ENCODE measurements around the gene PNPLA1. TPM values are rescaled to one million over a fixed set of nuclear protein-coding genes. Genes with fewer than 3 reads are reported as not detected.

PNPLA1 gene
- total RNA-seq, 2 donors from 2014 or later, result 2.0 TPM; not detected in 1

DNA sequence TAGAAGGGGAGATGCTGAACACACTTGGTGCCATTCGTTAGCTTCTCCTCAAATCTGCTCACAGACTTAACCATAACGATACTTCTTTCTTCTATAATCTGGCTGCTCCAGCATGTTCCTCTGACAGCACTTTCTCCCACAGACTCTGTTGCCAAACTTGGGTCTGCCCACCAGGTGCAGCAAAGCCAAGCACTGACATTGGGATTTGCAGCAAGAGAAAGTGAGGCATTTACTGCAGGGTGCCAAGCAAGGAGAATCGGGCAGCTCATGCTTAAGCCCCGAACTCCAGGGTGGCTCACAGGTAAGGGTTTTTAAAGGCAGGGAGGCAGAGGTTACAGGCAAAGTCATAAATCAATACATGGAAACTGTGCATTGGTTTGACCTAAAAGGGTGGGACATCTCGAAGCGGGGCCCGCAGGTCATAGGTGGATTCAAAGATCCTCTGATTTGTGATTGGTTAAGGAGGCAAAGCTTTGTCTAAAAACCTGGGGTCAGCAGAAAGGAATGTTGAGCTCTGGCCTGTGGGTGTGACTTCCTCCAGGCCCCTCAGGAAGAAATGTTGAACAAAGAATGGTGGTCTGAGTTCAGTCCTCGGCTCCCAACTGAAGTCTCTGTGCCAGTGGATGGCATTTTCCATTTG, 25.1 kb upstream of the PNPLA1 start:
- Histone ChIP-seq H3K9me3 (no peaks in the 10 kb centered on the region), H3K27me3 (replicated peaks; ENCODE audit: insufficient read depth) (no peaks in the 10 kb centered on the region), H3K4me3 (no peak overlapping the region), H3K27ac (no peak overlapping the region), H3K36me3 (no peaks in the 10 kb centered on the region), H3K4me1 (replicated peaks) (no peaks in the 10 kb centered on the region)
- TF ChIP-seq, protein P1, sequence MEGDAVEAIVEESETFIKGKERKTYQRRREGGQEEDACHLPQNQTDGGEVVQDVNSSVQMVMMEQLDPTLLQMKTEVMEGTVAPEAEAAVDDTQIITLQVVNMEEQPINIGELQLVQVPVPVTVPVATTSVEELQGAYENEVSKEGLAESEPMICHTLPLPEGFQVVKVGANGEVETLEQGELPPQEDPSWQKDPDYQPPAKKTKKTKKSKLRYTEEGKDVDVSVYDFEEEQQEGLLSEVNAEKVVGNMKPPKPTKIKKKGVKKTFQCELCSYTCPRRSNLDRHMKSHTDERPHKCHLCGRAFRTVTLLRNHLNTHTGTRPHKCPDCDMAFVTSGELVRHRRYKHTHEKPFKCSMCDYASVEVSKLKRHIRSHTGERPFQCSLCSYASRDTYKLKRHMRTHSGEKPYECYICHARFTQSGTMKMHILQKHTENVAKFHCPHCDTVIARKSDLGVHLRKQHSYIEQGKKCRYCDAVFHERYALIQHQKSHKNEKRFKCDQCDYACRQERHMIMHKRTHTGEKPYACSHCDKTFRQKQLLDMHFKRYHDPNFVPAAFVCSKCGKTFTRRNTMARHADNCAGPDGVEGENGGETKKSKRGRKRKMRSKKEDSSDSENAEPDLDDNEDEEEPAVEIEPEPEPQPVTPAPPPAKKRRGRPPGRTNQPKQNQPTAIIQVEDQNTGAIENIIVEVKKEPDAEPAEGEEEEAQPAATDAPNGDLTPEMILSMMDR (IDR thresholded peaks at IDR 0.05), result no peak
- TF ChIP-seq POLR2A (IDR thresholded peaks at IDR 0.05) (no peak), POLR2AphosphoS5 (IDR thresholded peaks at IDR 0.05) (no peak)
- no peak for DNase-seq (ENCODE audit: low spot score)
- WGBS, result 83% methylated on average over 8 of the region's 8 CpGs
- intact Hi-C loops (cut with DNase I), result no loop called here

DNA sequence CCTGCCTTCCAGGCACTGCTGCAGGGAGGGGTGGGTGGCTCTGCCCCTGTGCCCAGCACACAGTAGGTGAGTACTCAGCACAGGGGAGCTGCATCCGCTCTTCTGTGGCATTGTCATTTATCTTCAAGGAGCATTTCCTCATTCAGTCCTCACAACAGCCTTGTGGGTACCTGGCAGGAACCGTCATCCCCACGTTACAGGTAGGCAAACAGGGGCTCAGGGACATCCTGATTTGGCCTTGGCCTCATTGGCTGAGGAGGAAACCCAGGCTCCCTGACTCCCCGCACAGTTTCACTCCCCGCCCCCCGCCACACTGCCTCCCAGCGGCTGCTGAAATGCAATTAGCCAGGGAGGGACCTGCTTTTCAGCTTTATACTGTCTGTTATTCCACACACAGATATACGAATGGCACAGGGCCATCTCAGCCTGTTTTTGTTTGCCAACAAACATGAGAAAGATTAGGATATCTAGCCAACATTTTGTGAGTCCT, 24.2 kb upstream of the PNPLA1 start:
- H3K9me3 ChIP-seq, result no peaks in the 10 kb centered on the region
- H3K4me3 ChIP-seq, result no peak overlapping the region
- no peaks in the 10 kb centered on the region for H3K36me3 ChIP-seq
- TF ChIP-seq, protein P1 (IDR thresholded peaks at IDR 0.05), result no peak
- TF ChIP-seq POLR2AphosphoS5 (IDR thresholded peaks at IDR 0.05), result no peak
- TF ChIP-seq POLR2A (IDR thresholded peaks at IDR 0.05), result no peak
- no peaks in the 10 kb centered on the region for H3K27me3 ChIP-seq (replicated peaks; ENCODE audit: insufficient read depth)
- WGBS, result 66% methylated on average over 8 of the region's 8 CpGs
- no peak for DNase-seq (ENCODE audit: low spot score)
- intact Hi-C loops (cut with DNase I), result no loop called here
- H3K4me1 ChIP-seq (replicated peaks), result no peaks in the 10 kb centered on the region
- H3K27ac ChIP-seq, result no peak overlapping the region

DNA sequence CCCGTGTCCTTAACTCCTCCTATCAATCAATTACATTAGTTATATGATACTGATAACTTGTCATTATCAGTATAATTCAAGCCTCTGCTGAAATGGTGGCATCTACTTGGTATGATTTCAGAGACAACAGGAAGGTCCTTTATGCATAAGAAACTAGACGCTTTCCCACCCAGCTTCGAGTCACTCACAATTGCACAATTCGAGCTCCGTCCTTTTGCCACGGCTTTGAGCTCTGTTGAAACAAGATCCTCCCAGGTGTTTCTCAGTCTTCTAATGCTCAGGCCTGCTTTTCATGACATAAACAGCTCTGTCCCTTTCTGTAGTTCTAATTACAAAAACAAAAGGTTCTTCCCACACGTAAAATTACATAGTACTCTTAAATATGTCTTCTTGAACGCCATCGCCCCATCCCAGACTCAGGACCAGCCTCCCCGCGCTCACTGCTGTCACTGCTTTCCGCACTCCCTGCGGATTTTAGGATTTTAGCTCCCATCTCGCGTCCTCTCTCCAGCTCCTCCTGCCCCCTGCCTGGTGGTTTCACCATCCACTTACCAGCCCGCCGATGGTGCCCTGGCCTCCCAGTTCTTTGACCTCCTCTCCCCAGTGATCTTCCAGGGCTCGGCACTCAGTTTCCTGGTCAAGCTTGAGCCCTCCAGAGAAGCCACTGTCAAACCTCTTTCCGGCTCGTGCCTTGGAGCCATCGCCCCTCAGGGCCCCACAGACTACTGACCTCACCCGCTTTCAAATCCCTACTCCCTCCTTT, 23.2 kb upstream of the PNPLA1 start:
- Histone ChIP-seq H3K27me3 (replicated peaks; ENCODE audit: insufficient read depth) (no peaks in the 10 kb centered on the region), H3K4me1 (replicated peaks) (no peaks in the 10 kb centered on the region), H3K36me3 (no peaks in the 10 kb centered on the region), H3K4me3 (no peak overlapping the region), H3K9me3 (no peaks in the 10 kb centered on the region), H3K27ac (no peak overlapping the region)
- TF ChIP-seq POLR2A (IDR thresholded peaks at IDR 0.05) (no peak), POLR2AphosphoS5 (IDR thresholded peaks at IDR 0.05) (no peak)
- TF ChIP-seq, protein P1 (IDR thresholded peaks at IDR 0.05), result no peak
- no peak for DNase-seq (ENCODE audit: low spot score)
- intact Hi-C loops (cut with DNase I), result no loop called here
- 87% methylated on average over 22 of the region's 22 CpGs for WGBS

DNA sequence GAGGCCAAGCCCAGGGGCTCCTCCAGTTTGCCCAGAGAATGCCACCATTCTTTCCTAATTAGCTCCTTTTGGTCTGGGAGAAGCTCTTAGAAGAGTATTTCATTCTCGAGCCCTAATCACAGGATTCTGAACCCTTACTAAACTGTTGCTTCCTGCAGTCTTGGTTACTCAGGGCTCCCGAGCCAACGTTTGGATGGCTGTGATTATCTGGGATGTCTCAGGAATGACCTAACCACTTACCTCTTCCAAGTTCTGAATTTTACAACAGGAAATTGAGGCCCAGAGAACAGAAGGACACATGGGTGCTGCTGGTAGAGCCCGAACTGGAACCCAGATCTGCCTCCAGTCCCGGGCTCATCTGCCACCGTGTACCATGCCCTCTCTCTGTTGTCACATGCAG, 22.2 kb upstream of the PNPLA1 start:
- Histone ChIP-seq H3K36me3 (no peaks in the 10 kb centered on the region), H3K4me1 (replicated peaks) (no peaks in the 10 kb centered on the region), H3K9me3 (no peaks in the 10 kb centered on the region), H3K4me3 (no peak overlapping the region), H3K27me3 (replicated peaks; ENCODE audit: insufficient read depth) (no peaks in the 10 kb centered on the region), H3K27ac (no peak overlapping the region)
- 73% methylated on average over 6 of the region's 6 CpGs for WGBS
- intact Hi-C loops (cut with DNase I), result no loop called here
- TF ChIP-seq, protein P1 (IDR thresholded peaks at IDR 0.05), result no peak
- TF ChIP-seq POLR2AphosphoS5 (IDR thresholded peaks at IDR 0.05) (no peak), POLR2A (IDR thresholded peaks at IDR 0.05) (no peak)
- DNase-seq (ENCODE audit: low spot score), result no peak
